Astrocyte of the spinal cord (primary cell): ENCODE data around the gene CDK6.

Source experiments
- DNase-seq: peaks from one replicate; pipeline ENCODE4 v3.0.0; 2011; ENCODE audit warnings: low read depth, low spot score
- H3K4me3 ChIP-seq: 2 replicates; pipeline ENCODE4 v1.5.1; 2011; ENCODE audit warnings: low read depth, mild to moderate bottlenecking, low read length, moderate library complexity
- in situ Hi-C: cut with HindIII; loops from 2 replicates; pipeline ENCODE4 v1.10.0; 2017; ENCODE audit warnings: low sequenced_read_pairs
- TF ChIP-seq, protein P1 (sequence below): IDR thresholded peaks from 2 replicates; pipeline ENCODE4 v1.5.1; 2012; ENCODE audit warnings: low read depth, mild to moderate bottlenecking, low read length, inconsistent platforms

The CDK6 gene

DNA sequence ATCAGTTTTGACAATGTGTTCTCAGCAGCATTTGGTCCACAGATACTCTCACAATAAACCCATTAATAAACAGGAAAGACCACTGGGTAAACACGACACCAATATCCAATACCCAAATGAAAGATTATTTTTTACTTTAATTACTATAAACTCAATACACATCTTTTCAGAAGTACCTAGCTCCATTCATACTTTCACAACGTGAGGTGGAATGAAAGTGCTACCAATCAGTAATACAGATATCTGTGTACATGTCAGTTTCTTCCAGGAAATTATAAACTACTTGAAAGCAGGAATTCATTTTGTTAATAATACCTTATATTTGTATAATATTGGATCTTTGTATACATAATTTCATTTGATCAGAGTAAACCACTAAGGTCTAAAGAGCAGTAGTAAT is 11.9 kb downstream of the CDK6 start:
- no peak for DNase-seq
- H3K4me3 ChIP-seq = no peak overlapping the region
- in situ Hi-C loops = no loop called here
- TF ChIP-seq, protein P1, sequence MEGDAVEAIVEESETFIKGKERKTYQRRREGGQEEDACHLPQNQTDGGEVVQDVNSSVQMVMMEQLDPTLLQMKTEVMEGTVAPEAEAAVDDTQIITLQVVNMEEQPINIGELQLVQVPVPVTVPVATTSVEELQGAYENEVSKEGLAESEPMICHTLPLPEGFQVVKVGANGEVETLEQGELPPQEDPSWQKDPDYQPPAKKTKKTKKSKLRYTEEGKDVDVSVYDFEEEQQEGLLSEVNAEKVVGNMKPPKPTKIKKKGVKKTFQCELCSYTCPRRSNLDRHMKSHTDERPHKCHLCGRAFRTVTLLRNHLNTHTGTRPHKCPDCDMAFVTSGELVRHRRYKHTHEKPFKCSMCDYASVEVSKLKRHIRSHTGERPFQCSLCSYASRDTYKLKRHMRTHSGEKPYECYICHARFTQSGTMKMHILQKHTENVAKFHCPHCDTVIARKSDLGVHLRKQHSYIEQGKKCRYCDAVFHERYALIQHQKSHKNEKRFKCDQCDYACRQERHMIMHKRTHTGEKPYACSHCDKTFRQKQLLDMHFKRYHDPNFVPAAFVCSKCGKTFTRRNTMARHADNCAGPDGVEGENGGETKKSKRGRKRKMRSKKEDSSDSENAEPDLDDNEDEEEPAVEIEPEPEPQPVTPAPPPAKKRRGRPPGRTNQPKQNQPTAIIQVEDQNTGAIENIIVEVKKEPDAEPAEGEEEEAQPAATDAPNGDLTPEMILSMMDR = no peak

DNA sequence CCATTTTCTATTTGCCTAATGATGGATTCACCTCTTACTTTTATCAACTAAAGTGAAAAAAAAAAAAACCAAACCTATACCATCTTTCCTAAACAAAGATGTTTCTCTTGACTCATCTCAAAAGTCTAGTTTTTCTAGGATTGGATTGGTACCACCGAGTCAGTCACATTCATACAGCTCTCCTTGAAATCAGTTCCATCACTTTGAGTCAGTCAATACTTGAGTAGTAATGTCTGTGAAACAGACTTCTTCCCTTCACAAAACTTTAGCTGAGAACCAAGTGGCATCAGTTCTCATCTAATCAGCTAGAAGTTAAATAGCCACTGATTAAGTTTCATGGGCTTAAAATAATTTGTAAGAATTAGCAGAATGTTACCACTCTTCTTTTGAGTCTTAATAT is 13.3 kb downstream of the CDK6 start:
- no peak for DNase-seq
- H3K4me3 ChIP-seq = no peak overlapping the region
- TF ChIP-seq, protein P1 = no peak
- in situ Hi-C loops = no loop called here

DNA sequence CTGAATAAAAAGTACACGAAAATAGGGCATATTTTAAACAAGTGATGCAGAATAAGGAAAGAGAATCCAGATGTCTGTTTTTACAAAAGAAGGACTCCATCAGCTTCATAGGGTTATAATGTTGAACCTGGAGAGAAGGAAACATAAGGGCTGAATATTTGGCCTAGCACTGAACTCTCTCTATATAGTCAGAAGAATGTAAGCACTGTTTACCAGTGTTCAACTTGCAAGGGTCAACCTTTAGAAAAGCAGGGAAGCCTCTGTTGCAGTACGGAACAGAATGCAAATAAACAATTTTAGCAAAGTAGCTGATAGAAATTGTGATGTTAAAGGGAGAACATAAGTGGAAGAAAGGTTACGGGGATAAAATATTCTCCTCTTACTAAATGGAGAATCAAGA is 16.2 kb downstream of the CDK6 start:
- in situ Hi-C loops = no loop called here
- no peak for DNase-seq
- H3K4me3 ChIP-seq = no peak overlapping the region

DNA sequence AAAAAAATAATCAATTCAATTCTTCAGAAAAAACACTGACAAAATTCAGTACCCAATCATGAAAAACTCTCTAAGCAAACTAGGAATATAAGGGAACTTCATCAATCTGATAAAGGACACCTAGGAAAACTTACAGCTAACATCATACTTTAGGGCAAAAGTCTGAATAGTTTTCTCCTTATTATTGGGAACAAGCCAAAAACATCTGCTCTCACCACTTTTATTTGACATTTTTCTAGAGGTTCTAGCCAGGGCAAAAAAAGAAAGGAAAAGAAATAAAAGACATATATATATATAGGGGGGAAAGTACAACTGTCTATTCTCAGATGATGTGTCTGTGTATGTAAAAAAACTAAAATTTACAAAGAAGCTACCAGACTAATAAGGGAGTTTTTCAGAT is 19.0 kb downstream of the CDK6 start:
- TF ChIP-seq, protein P1 = no peak
- H3K4me3 ChIP-seq = no peak overlapping the region
- in situ Hi-C loops = no loop called here
- DNase-seq = no peak

More for the DNA sequence above, 16.2 kb downstream of the CDK6 start:
- TF ChIP-seq, protein P1 = no peak

DNA sequence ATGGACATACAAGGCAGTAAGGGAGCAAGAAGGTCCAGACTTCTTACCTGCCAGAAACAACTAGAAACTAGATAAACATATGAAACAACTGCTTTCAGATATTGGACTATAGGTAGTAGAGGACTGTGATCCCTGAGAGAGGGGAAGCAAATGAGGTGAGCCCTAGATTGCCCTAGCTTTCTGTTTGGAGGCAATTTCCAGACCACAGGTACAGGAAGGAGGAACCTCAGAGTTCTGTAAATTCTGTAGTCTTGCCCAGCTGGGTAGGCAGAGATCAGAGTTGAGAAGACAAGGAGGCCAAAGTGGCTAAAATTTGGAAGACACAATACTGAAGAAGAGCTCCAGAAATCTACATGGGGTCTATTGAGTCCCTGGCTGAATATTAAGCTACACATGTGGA is 21.0 kb downstream of the CDK6 start:
- TF ChIP-seq, protein P1 = no peak
- in situ Hi-C loops = no loop called here
- H3K4me3 ChIP-seq = no peak overlapping the region
- no peak for DNase-seq

DNA sequence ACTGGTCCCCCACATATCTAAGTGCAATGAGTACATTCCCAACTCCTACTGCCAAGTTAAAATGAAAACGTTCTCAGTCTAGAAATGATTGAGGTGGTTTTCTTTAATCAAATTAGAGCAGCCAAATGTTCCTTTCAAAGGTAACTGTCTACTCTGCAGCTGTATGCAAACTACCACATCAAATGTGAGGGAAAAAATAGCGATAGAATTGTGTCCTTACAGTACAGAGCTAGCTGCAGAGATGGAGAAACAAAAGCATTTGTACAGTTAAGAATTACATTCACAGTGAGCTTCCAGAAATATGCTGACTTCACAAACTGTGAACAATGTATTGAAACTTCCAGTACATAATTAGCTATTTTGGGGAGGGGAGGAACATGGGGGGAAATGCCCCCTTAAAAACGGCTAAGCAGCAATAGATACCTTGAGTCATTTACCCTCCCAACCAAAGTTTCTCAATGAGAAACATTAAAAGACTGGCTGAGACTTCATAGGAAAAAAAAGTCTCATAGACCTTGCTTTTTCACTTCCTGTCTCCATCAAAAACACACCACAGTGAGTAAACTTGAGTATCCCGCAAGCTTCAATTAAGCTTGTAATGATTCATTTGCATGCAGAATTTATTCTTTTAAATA is 22.9 kb downstream of the CDK6 start:
- in situ Hi-C loops = no loop called here
- DNase-seq = peak; percentile 56
- TF ChIP-seq, protein P1 = no peak
- H3K4me3 ChIP-seq = no peak overlapping the region
